SK-N-MC (cell line): ENCODE results near the gene CHST1.

Experiments used
- EZH2 ChIP-seq: fragments of 200-600 bp; sonication (generic); IDR thresholded peaks from one replicate; pipeline ENCODE4 v1.6.1; 2017; ENCODE audit warnings: antibody characterized with exemption
- FOXP2 ChIP-seq: optimal IDR thresholded peaks from 2 replicates; pipeline ENCODE3; 2011; ENCODE audit warnings: mild to moderate bottlenecking, moderate library complexity; ENCODE audit not compliant: insufficient read depth; ENCODE audit errors: extremely low read length, control extremely low read depth
- POLR2AphosphoS5 ChIP-seq: IDR thresholded peaks from 2 replicates; pipeline ENCODE4 v1.6.1; 2012; ENCODE audit warnings: mild to moderate bottlenecking, low read depth, low read length, borderline replicate concordance

- no peak for TF ChIP-seq EZH2
- TF ChIP-seq POLR2AphosphoS5 = no peak
- TF ChIP-seq FOXP2 = no peak
Measured at GRCh38 chr11:45649544-45650165, 15.8 kb downstream of the CHST1 start.
